Measurements from ENCODE around the gene IL36B.

Gene IL36B

GRCh38 chr2:113050921-113051895 is 1.5 kb downstream of the IL36B start:
- DNase-seq: no peak

GRCh38 chr2:113046465-113046864 is 6.2 kb downstream of the IL36B start:
- no peak for DNase-seq

- DNase-seq: no peak
Observed at GRCh38 chr2:113041871-113042270, 10.8 kb downstream of the IL36B start.

GRCh38 chr2:113039719-113040118 is 12.9 kb downstream of the IL36B start:
- no peak for DNase-seq

GRCh38 chr2:113039158-113039557 is 13.5 kb downstream of the IL36B start:
- DNase-seq: no peak

- no peak for DNase-seq
Observed at GRCh38 chr2:113038291-113038690, 14.4 kb downstream of the IL36B start.

GRCh38 chr2:113036763-113037162 is 15.9 kb downstream of the IL36B start:
- DNase-seq: no peak

- DNase-seq: no peak
Observed at GRCh38 chr2:113034016-113034415, 18.7 kb downstream of the IL36B start.

GRCh38 chr2:113032737-113033136 is 19.9 kb downstream of the IL36B start:
- DNase-seq: no peak

GRCh38 chr2:113028112-113028511 is 24.6 kb downstream of the IL36B start:
- DNase-seq: no peak

- DNase-seq: no peak
Observed at GRCh38 chr2:113027691-113028090, 25.0 kb downstream of the IL36B start.

- DNase-seq: no peak
Observed at GRCh38 chr2:113025737-113026136, 26.9 kb downstream of the IL36B start.

- no peak for DNase-seq
Observed at GRCh38 chr2:113024764-113025163, 27.9 kb downstream of the IL36B start.

- DNase-seq: no peak
Observed at GRCh38 chr2:113021312-113021711, 31.4 kb downstream of the IL36B start.

- DNase-seq: no peak
Observed at GRCh38 chr2:113018509-113018908, 34.2 kb downstream of the IL36B start.

GRCh38 chr2:113015655-113016054 is 37.0 kb downstream of the IL36B start:
- DNase-seq: no peak

- DNase-seq: no peak
Observed at GRCh38 chr2:113015042-113015441, 37.6 kb downstream of the IL36B start.

- no peak for DNase-seq
Observed at GRCh38 chr2:113014067-113014466, 38.6 kb downstream of the IL36B start.

GRCh38 chr2:113013336-113013661 is 39.4 kb downstream of the IL36B start:
- DNase-seq: no peak

GRCh38 chr2:113012436-113013335 is 40.0 kb downstream of the IL36B start:
- DNase-seq: no peak

- DNase-seq: no peak
Observed at GRCh38 chr2:113011108-113011507, 41.6 kb downstream of the IL36B start.

- peak; percentile 3 for DNase-seq
Observed at GRCh38 chr2:113010088-113010487, 42.6 kb downstream of the IL36B start.

GRCh38 chr2:113009622-113010021 is 43.0 kb downstream of the IL36B start:
- no peak for DNase-seq

- no peak for DNase-seq
Observed at GRCh38 chr2:113007250-113007649, 45.4 kb downstream of the IL36B start.

All from fibroblast of skin of right quadriceps (primary cell).